RPMI8226 (cell line): Measurements from ENCODE around the gene CALM3.
"Not testable (repeated sequence)": the region's sequence is repeated elsewhere in the genome, so short reads cannot be mapped to it uniquely, and the experiment has no call there.

Source experiments
- DNase-seq: peaks from one replicate; pipeline ENCODE4 v3.0.0-alpha.2; 2015

The CALM3 gene

GRCh38 chr19:46601318-46602224 is at the start of gene CALM3:
TSS of gene CALM3 (plus strand) at chr19:46601330. CDS start at chr19:46601435, 105 bp downstream.
- DNase-seq: no peak

GRCh38 chr19:46552891-46553290 is 48.2 kb upstream of the CALM3 start:
- no peak for DNase-seq

- DNase-seq: no peak
These were observed 47.0 kb upstream of the CALM3 start for GRCh38 chr19:46554161-46554560.

GRCh38 chr19:46555628-46556280 is 45.4 kb upstream of the CALM3 start:
- DNase-seq: no peak

GRCh38 chr19:46556471-46556870 is 44.7 kb upstream of the CALM3 start:
- not testable (repeated sequence) for DNase-seq

GRCh38 chr19:46559203-46559602 is 41.9 kb upstream of the CALM3 start:
- no peak for DNase-seq

- DNase-seq: not testable (repeated sequence)
These were observed 41.5 kb upstream of the CALM3 start for GRCh38 chr19:46559675-46560074.

GRCh38 chr19:46564701-46565100 is 36.4 kb upstream of the CALM3 start:
- DNase-seq: no peak

GRCh38 chr19:46571495-46571894 is 29.6 kb upstream of the CALM3 start:
- DNase-seq: peak; percentile 32

GRCh38 chr19:46573679-46574498 is 27.2 kb upstream of the CALM3 start:
- DNase-seq: no peak

GRCh38 chr19:46574533-46574932 is 26.6 kb upstream of the CALM3 start:
- no peak for DNase-seq

GRCh38 chr19:46578450-46578849 is 22.7 kb upstream of the CALM3 start:
- DNase-seq: no peak

GRCh38 chr19:46579361-46579879 is 21.7 kb upstream of the CALM3 start:
- peak; percentile 27 for DNase-seq

GRCh38 chr19:46580247-46580646 is 20.9 kb upstream of the CALM3 start:
- no peak for DNase-seq

- DNase-seq: no peak
These were observed 15.6 kb upstream of the CALM3 start for GRCh38 chr19:46585539-46585938.

- no peak for DNase-seq
These were observed 14.8 kb upstream of the CALM3 start for GRCh38 chr19:46586294-46586693.

- DNase-seq: no peak
These were observed 13.3 kb upstream of the CALM3 start for GRCh38 chr19:46587861-46588260.

GRCh38 chr19:46591254-46591653 is 9.9 kb upstream of the CALM3 start:
- no peak for DNase-seq

GRCh38 chr19:46591870-46592269 is 9.3 kb upstream of the CALM3 start:
- DNase-seq: no peak

- no peak for DNase-seq
These were observed 5.1 kb upstream of the CALM3 start for GRCh38 chr19:46596008-46596407.

GRCh38 chr19:46598372-46598917 is 2.7 kb upstream of the CALM3 start:
- DNase-seq: no peak

GRCh38 chr19:46599716-46600373 is 1.3 kb upstream of the CALM3 start:
- DNase-seq: no peak
